Measurements from ENCODE around the gene DCC.

Gene DCC

DNA sequence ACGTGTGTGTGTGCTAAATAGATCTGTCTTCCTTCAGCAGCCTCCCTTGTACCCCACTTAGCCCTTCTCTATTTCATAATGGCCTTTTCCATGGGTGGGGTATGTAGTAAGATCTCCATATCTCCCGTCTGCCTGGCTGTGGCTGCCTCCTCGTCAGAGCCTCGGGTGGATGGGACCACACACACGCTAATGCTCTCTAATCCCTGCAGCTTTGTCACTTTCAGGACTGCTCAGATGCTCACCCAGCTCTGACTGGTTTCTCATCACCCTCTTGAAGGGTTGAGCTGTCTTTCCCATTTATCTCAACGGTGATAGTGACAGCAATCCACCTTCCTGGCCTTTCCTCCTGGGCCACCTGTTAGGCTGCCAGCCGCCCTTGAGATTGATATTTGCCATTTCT lies 95.3 kb downstream of the DCC start:
- H3K27ac ChIP-seq, result no peak overlapping the region
- TF ChIP-seq, protein P1, sequence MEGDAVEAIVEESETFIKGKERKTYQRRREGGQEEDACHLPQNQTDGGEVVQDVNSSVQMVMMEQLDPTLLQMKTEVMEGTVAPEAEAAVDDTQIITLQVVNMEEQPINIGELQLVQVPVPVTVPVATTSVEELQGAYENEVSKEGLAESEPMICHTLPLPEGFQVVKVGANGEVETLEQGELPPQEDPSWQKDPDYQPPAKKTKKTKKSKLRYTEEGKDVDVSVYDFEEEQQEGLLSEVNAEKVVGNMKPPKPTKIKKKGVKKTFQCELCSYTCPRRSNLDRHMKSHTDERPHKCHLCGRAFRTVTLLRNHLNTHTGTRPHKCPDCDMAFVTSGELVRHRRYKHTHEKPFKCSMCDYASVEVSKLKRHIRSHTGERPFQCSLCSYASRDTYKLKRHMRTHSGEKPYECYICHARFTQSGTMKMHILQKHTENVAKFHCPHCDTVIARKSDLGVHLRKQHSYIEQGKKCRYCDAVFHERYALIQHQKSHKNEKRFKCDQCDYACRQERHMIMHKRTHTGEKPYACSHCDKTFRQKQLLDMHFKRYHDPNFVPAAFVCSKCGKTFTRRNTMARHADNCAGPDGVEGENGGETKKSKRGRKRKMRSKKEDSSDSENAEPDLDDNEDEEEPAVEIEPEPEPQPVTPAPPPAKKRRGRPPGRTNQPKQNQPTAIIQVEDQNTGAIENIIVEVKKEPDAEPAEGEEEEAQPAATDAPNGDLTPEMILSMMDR (IDR thresholded peaks at IDR 0.05), result no peak
- DNase-seq (ENCODE audit: low spot score), result no peak

DNA sequence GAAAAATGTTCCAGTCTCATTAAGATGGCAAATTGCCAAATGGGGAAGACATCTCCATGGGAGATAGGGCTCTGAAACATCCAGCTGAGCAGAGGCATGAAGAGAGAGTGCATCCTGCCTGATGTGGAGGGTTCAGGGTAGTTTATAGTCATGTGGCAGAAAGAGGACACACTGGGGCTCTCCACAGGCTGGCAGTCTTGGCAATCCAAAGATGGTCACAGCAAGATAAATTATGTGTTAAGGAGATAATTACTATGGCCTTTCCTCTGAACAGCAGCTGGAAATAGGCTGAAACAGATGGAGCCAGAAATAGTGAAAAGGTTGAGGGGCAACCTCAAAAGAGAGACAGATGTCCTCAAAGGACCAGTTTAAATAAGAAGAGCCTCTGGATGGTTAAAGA lies 97.2 kb downstream of the DCC start:
- no peak overlapping the region for H3K27ac ChIP-seq
- no peak for DNase-seq (ENCODE audit: low spot score)
- TF ChIP-seq, protein P1 (IDR thresholded peaks at IDR 0.05), result no peak
- H3K4me3 ChIP-seq, result no peak overlapping the region

More for the DNA sequence above, 95.3 kb downstream of the DCC start:
- no peak overlapping the region for H3K4me3 ChIP-seq

DNA sequence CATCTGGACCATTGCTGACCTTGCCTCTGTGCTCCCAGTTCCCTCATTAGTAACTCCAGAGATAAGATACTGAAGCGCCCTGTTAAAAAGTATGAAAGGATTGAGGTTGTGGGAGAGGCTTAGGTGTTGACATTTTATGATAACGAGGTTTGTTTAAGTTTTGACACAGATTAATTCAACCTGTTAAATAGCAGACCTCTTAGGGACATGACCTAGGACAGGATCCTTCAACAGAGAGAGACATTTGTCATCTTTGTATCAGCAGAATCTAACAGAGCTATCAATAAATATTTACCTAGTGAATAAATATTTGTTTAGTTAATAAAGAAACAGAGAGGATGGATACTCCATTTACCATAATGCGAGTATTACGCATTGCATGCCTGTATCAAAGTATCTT lies 99.5 kb downstream of the DCC start:
- TF ChIP-seq, protein P1 (IDR thresholded peaks at IDR 0.05), result no peak
- no peak overlapping the region for H3K4me3 ChIP-seq
- no peak for DNase-seq (ENCODE audit: low spot score)
- no peak overlapping the region for H3K27ac ChIP-seq

DNA sequence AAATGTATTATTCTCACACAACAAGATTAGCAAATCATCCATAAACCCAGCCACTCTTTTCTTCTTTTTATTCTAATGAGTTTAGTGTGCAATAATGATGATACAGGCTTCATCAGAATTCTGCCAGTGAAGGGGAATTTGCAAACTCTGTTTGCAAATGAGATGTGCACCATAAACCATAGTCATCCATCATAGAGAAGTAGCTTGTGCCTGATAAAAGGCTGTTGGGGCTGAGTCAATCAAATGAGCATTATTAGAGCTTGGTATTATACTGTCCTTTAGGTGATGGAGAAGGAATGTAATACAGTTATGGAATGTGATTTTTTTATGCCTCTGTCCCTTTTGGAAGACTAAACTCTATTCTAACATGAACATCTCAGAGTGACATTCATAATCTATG lies 101.8 kb downstream of the DCC start:
- H3K27ac ChIP-seq, result no peak overlapping the region
- H3K4me3 ChIP-seq, result no peak overlapping the region
- TF ChIP-seq, protein P1 (IDR thresholded peaks at IDR 0.05), result no peak
- DNase-seq (ENCODE audit: low spot score), result no peak

DNA sequence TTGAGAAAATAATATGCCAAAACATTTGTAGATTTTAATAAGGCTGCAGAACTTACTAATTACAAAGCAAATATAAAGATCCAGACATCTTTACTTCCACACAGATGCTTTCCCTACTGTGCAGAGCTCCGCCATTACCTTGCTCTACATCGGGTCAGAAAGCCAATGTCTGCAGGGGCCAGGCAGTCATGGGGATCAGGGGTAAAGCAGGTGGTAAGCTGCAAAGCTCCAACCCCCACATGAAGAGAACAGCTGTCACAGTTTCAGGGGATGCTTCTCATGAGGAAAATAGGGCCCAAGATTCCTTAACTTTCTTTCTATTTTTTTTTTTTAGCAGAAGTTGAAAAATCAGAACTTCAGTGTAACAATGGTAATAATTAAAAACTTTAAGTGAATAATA lies 102.7 kb downstream of the DCC start:
- no peak for DNase-seq (ENCODE audit: low spot score)
- Histone ChIP-seq H3K27ac (no peak overlapping the region), H3K4me3 (no peak overlapping the region)
- TF ChIP-seq, protein P1 (IDR thresholded peaks at IDR 0.05), result no peak

DNA sequence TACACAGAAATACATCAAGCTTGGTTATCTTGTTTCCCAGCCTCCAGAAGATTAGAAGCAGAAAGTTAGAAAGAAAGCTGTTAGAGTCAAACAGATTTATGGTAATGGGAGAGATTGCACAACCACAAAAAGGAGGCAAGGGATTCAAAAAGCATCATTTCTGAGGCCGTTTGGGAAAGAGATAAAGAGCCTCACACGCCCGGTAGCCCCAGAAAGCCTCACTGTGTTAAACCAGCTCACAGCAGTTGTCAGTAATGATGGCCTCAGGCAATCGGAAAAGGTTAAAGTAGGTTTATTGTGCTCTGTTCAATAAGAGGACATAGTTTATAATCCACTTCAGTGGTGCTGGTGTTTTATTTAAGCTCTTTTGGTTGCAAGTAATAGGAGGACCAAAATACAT lies 111.3 kb downstream of the DCC start:
- H3K4me3 ChIP-seq, result no peak overlapping the region
- no peak for DNase-seq (ENCODE audit: low spot score)
- H3K27ac ChIP-seq, result no peak overlapping the region
- TF ChIP-seq, protein P1 (IDR thresholded peaks at IDR 0.05), result no peak

DNA sequence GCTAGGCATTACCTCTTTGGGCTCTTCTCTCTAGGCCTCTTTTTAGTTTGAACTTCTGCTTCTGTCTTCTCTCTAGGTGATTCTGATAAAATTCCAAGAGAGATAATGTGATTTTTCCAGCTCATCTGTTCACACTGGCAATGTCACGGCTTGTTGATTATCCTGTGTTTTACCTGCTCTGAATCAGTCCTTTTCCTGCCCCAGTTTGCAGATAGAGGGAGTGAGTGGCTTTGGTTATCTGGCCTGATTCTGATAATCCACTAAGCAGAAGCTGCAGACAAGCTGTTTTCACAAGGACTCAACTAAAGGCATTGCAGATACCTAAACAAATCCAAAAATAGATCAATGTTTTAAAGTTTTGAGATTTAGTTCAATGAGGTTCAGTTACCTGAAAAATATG lies 111.9 kb downstream of the DCC start:
- Histone ChIP-seq H3K4me3 (no peak overlapping the region), H3K27ac (no peak overlapping the region)
- no peak for DNase-seq (ENCODE audit: low spot score)
- TF ChIP-seq, protein P1 (IDR thresholded peaks at IDR 0.05), result no peak
